A549 (cell line): ENCODE results near the gene CNOT1. TPM values are rescaled to one million over a fixed set of nuclear protein-coding genes. Genes with fewer than 3 reads are reported as not detected.
A peak's percentile ranks its signal among the peaks of the same experiment; 100 is the strongest.

Experiments used
- ATAC-seq, 2 experiments: fragments of 200-7000 bp in 1 of 2; fragments of >200 bp in 1 of 2; cut with Nextera tagmentation in 1 of 2; cut with Tn5 transposase in 1 of 2; 3 replicates each; pipeline versions ENCODE4 v1.8.0 to v1.9.1; 2018 to 2020; ENCODE audit warnings: mild to moderate bottlenecking in 1 of 2, moderate library complexity in 1 of 2
- CTCF ChIA-PET: fragments of 300-600 bp; sonication (Branson Sonifier 250); formaldehyde crosslinking; extraction: SDS; loops from one replicate; lab custom pipeline; 2021; ENCODE audit warnings: antibody characterized with exemption, inconsistent platforms; lab: Yijun Ruan, JAX
- POLR2A ChIA-PET: fragments of 350-600 bp; formaldehyde crosslinking; extraction: SDS; loops from one replicate; lab custom pipeline; 2021; ENCODE audit warnings: antibody characterized with exemption, inconsistent platforms; lab: Yijun Ruan, JAX
- DNase-seq, 2 experiments: peaks; one replicate each; pipeline versions ENCODE4 v3.0.0 to v3.0.0-alpha.2; 2011 to 2016; ENCODE audit warnings: low read depth in 1 of 2, low spot score in 1 of 2
- FAIRE-seq: peaks from 2 replicates; lab custom pipeline; 2011; peaks lifted over from hg19 to GRCh38; lab: Jason Lieb, UNC
- H3K27ac ChIP-seq, 2 experiments: fragments of >200 bp; sonication (Bioruptor Twin); formaldehyde crosslinking; 3 replicates each; pipeline ENCODE4 v1.5.1; 2016 to 2017
- H3K4me1 ChIP-seq: fragments of >200 bp; sonication (Bioruptor Twin); formaldehyde crosslinking; 3 replicates; pipeline ENCODE4 v1.6.1; 2016
- H3K4me2 ChIP-seq: fragments of >200 bp; sonication (Bioruptor Twin); formaldehyde crosslinking; 3 replicates; pipeline ENCODE4 v1.6.1; 2016
- H3K4me3 ChIP-seq: fragments of >200 bp; sonication (Bioruptor Twin); formaldehyde crosslinking; 3 replicates; pipeline ENCODE4 v1.5.1; 2016
- H3K9me3 ChIP-seq: fragments of >200 bp; sonication (Bioruptor Twin); formaldehyde crosslinking; 3 replicates; pipeline ENCODE4 v1.6.1; 2016
- CBX8 ChIP-seq: fragments of 200-600 bp; sonication (generic); IDR thresholded peaks from 2 replicates; pipeline ENCODE4 v1.6.1; 2016
- CTCF ChIP-seq: fragments of >200 bp; sonication (Bioruptor Twin); formaldehyde crosslinking; IDR thresholded peaks from 3 replicates; pipeline ENCODE4 v1.5.1; 2016
- EHF ChIP-seq: fragments of 250-450 bp; sonication (Bioruptor Pico); IDR thresholded peaks from 2 replicates; pipeline ENCODE4 v1.5.0; 2020; ENCODE audit warnings: mild to moderate bottlenecking
- EHMT2 ChIP-seq: fragments of 200-600 bp; sonication (generic); IDR thresholded peaks from 2 replicates; pipeline ENCODE4 v1.6.1; 2016; ENCODE audit warnings: antibody characterized with exemption, low read depth, mild to moderate bottlenecking, moderate library complexity
- EP300 ChIP-seq, 2 experiments: fragments of >200 bp; sonication (Bioruptor Twin); formaldehyde crosslinking; IDR thresholded peaks; 2 replicates in 1 of 2; 3 replicates in 1 of 2; pipeline ENCODE4 v1.6.1; 2016 to 2017
- FOSB ChIP-seq: fragments of 250-450 bp; sonication (Bioruptor Pico); IDR thresholded peaks from 2 replicates; pipeline ENCODE4 v1.5.0; 2020; ENCODE audit warnings: mild to moderate bottlenecking, moderate library complexity
- FOSL2 ChIP-seq, 2 experiments: fragments of 450-650 bp in 1 of 2; fragments of >200 bp in 1 of 2; sonication (Bioruptor Twin) in 1 of 2; formaldehyde crosslinking; IDR thresholded peaks; 2 replicates each; pipeline versions ENCODE4 v1.5.0 to v1.6.1; 2016 to 2020; ENCODE audit warnings: mild to moderate bottlenecking in 1 of 2, moderate library complexity in 1 of 2
- GATA3 ChIP-seq: IDR thresholded peaks from 2 replicates; pipeline ENCODE4 v1.6.1; 2012; ENCODE audit warnings: borderline replicate concordance
- KDM1A ChIP-seq: fragments of 200-600 bp; sonication (generic); IDR thresholded peaks from 2 replicates; pipeline ENCODE4 v1.6.1; 2016; ENCODE audit warnings: low read depth, mild to moderate bottlenecking
- MAX ChIP-seq: IDR thresholded peaks from 2 replicates; pipeline ENCODE4 v1.6.1; 2012
- PBX3 ChIP-seq: IDR thresholded peaks from 2 replicates; pipeline ENCODE4 v1.6.1; 2012
- POLR2A ChIP-seq: IDR thresholded peaks from 2 replicates; pipeline ENCODE4 v1.6.1; 2012; ENCODE audit warnings: mild to moderate bottlenecking, low read length
- RAD21 ChIP-seq, 2 experiments: fragments of >200 bp in 1 of 2; sonication (Bioruptor Twin) in 1 of 2; formaldehyde crosslinking in 1 of 2; IDR thresholded peaks in 1 of 2; conservative IDR thresholded peaks in 1 of 2; 2 replicates in 1 of 2; 3 replicates in 1 of 2; pipeline ENCODE4 v1.6.1; 2012 to 2018; ENCODE audit warnings: inconsistent platforms in 1 of 2
- RCOR1 ChIP-seq: fragments of 150-350 bp; IDR thresholded peaks from 2 replicates; pipeline ENCODE4 v1.6.1; 2014; ENCODE audit warnings: antibody characterized with exemption, low read length, low read depth
- REST ChIP-seq: fragments of 200-600 bp; sonication (generic); IDR thresholded peaks from 2 replicates; pipeline ENCODE4 v1.6.1; 2016; ENCODE audit warnings: antibody characterized with exemption, mild to moderate bottlenecking, moderate library complexity
- ZFP36 ChIP-seq: fragments of 450-650 bp; IDR thresholded peaks from 2 replicates; pipeline ENCODE4 v1.6.1; 2014; ENCODE audit warnings: borderline replicate concordance; ENCODE audit not compliant: partially characterized antibody
- WGBS: methylation state at CpG from one replicate; pipeline ENCODE4 v1.1.6; 2017; ENCODE audit errors: missing lambda C conversion rate; 5-methylcytosine and 5-hydroxymethylcytosine counted together
- polyA plus RNA-seq, 4 experiments: library from polyadenylated mRNA; depleted of rRNA in 3 of 4; stranded (reverse); fragments of >200 nt; fragmentation: RNase III in 1 of 4; extraction: RNeasy Plus Mini Kit Qiagen cat#74134 plus additional on column Dnase treatment in 1 of 4; gene quantifications; 2 replicates in 3 of 4; 3 replicates in 1 of 4; pipeline ENCODE4 v1.2.3, GENCODE V29; 2011 to 2017
- TF ChIP-seq, protein P1 (sequence below): fragments of 250-450 bp; sonication (Bioruptor Pico); IDR thresholded peaks from 2 replicates; pipeline ENCODE4 v1.5.0; 2021; ENCODE audit warnings: mild to moderate bottlenecking, moderate library complexity, borderline replicate concordance

CNOT1 gene
- polyA plus RNA-seq, 2 of the 4 experiments (the other 2 are of a cell fraction) = 119 to 226 TPM

- WGBS = 17% methylated on average over 17 of the region's 24 CpGs
- Histone ChIP-seq H3K4me3 (peak within 1 kb of the TSS; percentile 44), H3K27ac (peak within 1 kb of the TSS; percentile 60 to 85), H3K9me3 (no peaks in the 10 kb centered on the region), H3K4me1 (peaks cover 8% of the 10 kb centered on the region; the same call in 2 of the 3 replicates), H3K4me2 (peak within 1 kb of the TSS; percentile 81)
- ChIA-PET POLR2A (interaction anchor here (0.6 kb wide), 1 partner anchor 66 kb away, joined by 3 read pairs; no protein-coding TSS in a partner anchor), CTCF (interaction anchor here (0.6 to 23.4 kb wide), 9 partner anchors 12 to 257 kb away, joined by 3 to 721 read pairs (median 4); partner anchors contain the start of gene SETD6)
- ATAC-seq = peak; percentile 86 to 95
- peak; percentile 91 to 92 for DNase-seq
- TF ChIP-seq FOSL2 (IDR thresholded peaks at IDR 0.05) (no peak), FOSL2 (CRISPR knock-in tag; IDR thresholded peaks at IDR 0.05) (0 out of 2 replicates have a peak, but pooled peaks have one; percentile 31), REST (no peak), GATA3 (0 out of 2 replicates have a peak, but pooled peaks have one; percentile 10), POLR2A (peak; percentile 67), EHMT2 (no peak)
- no peak for FAIRE-seq
Observed at GRCh38 chr16:58499615-58500351, 129.8 kb downstream of the CNOT1 start, which contains the start of gene NDRG4. Gene NDRG4, plus strand, starts transcription at chr16:58500143. Its CDS starts 106 bp downstream, at chr16:58500249.

GRCh38 chr16:58499092-58499511 lies 130.5 kb downstream of the CNOT1 start:
- FAIRE-seq = no peak

GRCh38 chr16:58498341-58499091 lies 131.1 kb downstream of the CNOT1 start:
- POLR2A ChIA-PET = no interaction called here
- no peak for ATAC-seq
- Histone ChIP-seq H3K9me3 (no peaks in the 10 kb centered on the region), H3K4me3 (no peak overlapping the region), H3K4me1 (peaks cover 8% of the 10 kb centered on the region; the same call in 2 of the 3 replicates), H3K4me2 (no peak overlapping the region)
- WGBS = 67% methylated on average over 9 of the region's 9 CpGs
- TF ChIP-seq ZFP36 (peak; percentile 76), FOSB (no peak), RAD21 (conservative IDR thresholded peaks at IDR 0.05 in 1 of 2, IDR thresholded peaks at IDR 0.05 in 1 of 2) (no peak), CBX8 (no peak), FOSL2 (IDR thresholded peaks at IDR 0.05) (no peak), FOSL2 (CRISPR knock-in tag; IDR thresholded peaks at IDR 0.05) (no peak), PBX3 (no peak), CTCF (no peak), KDM1A (peak; percentile 66; the same call in 1 of the 2 replicates), RCOR1 (no peak)
- TF ChIP-seq, protein P1, sequence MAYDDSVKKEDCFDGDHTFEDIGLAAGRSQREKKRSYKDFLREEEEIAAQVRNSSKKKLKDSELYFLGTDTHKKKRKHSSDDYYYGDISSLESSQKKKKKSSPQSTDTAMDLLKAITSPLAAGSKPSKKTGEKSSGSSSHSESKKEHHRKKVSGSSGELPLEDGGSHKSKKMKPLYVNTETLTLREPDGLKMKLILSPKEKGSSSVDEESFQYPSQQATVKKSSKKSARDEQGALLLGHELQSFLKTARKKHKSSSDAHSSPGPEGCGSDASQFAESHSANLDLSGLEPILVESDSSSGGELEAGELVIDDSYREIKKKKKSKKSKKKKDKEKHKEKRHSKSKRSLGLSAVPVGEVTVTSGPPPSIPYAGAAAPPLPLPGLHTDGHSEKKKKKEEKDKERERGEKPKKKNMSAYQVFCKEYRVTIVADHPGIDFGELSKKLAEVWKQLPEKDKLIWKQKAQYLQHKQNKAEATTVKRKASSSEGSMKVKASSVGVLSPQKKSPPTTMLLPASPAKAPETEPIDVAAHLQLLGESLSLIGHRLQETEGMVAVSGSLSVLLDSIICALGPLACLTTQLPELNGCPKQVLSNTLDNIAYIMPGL (CRISPR knock-in tag) = no peak
- TF ChIP-seq, all 56 proteins: peak for 2
- H3K27ac ChIP-seq = no peak overlapping the region
- no peak for DNase-seq
- no peak for FAIRE-seq
- CTCF ChIA-PET = interaction anchor here (2.3 to 23.4 kb wide), 4 partner anchors 11 to 258 kb away, joined by 8 to 721 read pairs (median 64); partner anchors contain the start of gene SETD6

More at GRCh38 chr16:58499092-58499511, 130.5 kb downstream of the CNOT1 start:
- 82% methylated on average over 9 of the region's 10 CpGs for WGBS
- CTCF ChIA-PET = interaction anchor here (0.6 to 23.4 kb wide), 7 partner anchors 12 to 257 kb away, joined by 3 to 721 read pairs (median 8); partner anchors contain the start of gene SETD6
- Histone ChIP-seq H3K9me3 (no peaks in the 10 kb centered on the region), H3K4me3 (no peak overlapping the region)
- TF ChIP-seq MAX = no peak
- no peak for TF ChIP-seq EP300 (IDR thresholded peaks at IDR 0.05)
- TF ChIP-seq EHF (CRISPR knock-in tag) = no peak
- TF ChIP-seq, all 56 proteins: peak for 0
- H3K4me2 ChIP-seq = no peak overlapping the region; the same call in 2 of the 3 replicates
- DNase-seq (no peak), ATAC-seq (no peak)
- POLR2A ChIA-PET = interaction anchor here (0.6 kb wide), 1 partner anchor 66 kb away, joined by 3 read pairs; no protein-coding TSS in a partner anchor
- peaks cover 8% of the 10 kb centered on the region; the same call in 2 of the 3 replicates for H3K4me1 ChIP-seq
- H3K27ac ChIP-seq = peak overlapping the region in 1 of 2 experiments; percentile 85; a peak in 3 of 6 replicates
